Liver (tissue), 9 donors: ENCODE results near the gene TGFBR3. TPM values are rescaled to one million over a fixed set of nuclear protein-coding genes. Genes with fewer than 3 reads are reported as not detected.

ENCODE experiments used
- DNase-seq: peaks from one replicate; pipeline ENCODE4 v3.0.0-alpha.2; 2017; ENCODE audit warnings: low spot score
- H3K27ac ChIP-seq, 2 donors: one replicate each; pipeline ENCODE4 v1.7.0; 2013; ENCODE audit warnings: inconsistent platforms in 2 of 2, low read length in 2 of 2, control low read depth in 1 of 2, low read depth in 1 of 2, mild to moderate bottlenecking in 1 of 2
- H3K27me3 ChIP-seq, 4 donors: one replicate each; pipeline versions ENCODE4 v1.6.1 to v1.7.0; 2013; ENCODE audit warnings: low read length in 3 of 4, inconsistent platforms in 1 of 4, mild to moderate bottlenecking in 1 of 4, moderate library complexity in 1 of 4; ENCODE audit not compliant: control insufficient read depth in 4 of 4, insufficient read depth in 4 of 4
- H3K36me3 ChIP-seq, 4 donors: one replicate each; pipeline versions ENCODE4 v1.6.1 to v1.7.0; 2013; ENCODE audit warnings: low read length in 3 of 4, mild to moderate bottlenecking in 3 of 4, low read depth in 1 of 4, moderate library complexity in 1 of 4; ENCODE audit not compliant: control insufficient read depth in 4 of 4, insufficient read depth in 3 of 4
- H3K4me1 ChIP-seq, 4 donors: one replicate each; pipeline versions ENCODE4 v1.6.1 to v1.7.0; 2013; ENCODE audit warnings: low read length in 3 of 4, mild to moderate bottlenecking in 3 of 4, moderate library complexity in 1 of 4; ENCODE audit not compliant: control insufficient read depth in 4 of 4, insufficient read depth in 4 of 4
- H3K4me3 ChIP-seq, 3 donors: one replicate each; pipeline versions ENCODE4 v1.6.1 to v1.7.0; 2013; ENCODE audit warnings: low read length in 3 of 3, control low read depth in 1 of 3, low read depth in 1 of 3, mild to moderate bottlenecking in 1 of 3
- H3K9ac ChIP-seq, 2 donors: one replicate each; pipeline ENCODE4 v1.7.0; 2013; ENCODE audit warnings: low read length in 2 of 2, mild to moderate bottlenecking in 2 of 2, moderate library complexity in 2 of 2, control low read depth in 1 of 2, low read depth in 1 of 2
- H3K9me3 ChIP-seq, 4 donors: one replicate each; pipeline versions ENCODE4 v1.6.1 to v1.7.0; 2013; ENCODE audit warnings: low read length in 3 of 4; ENCODE audit not compliant: control insufficient read depth in 4 of 4
- EGR1 ChIP-seq, 2 donors: IDR thresholded peaks; 2 replicates each; pipeline ENCODE4 v1.6.1; 2016 to 2018; ENCODE audit warnings: antibody characterized with exemption in 2 of 2, low read depth in 2 of 2
- FOXA1 ChIP-seq: IDR thresholded peaks from 2 replicates; pipeline ENCODE4 v1.6.1; 2016; ENCODE audit warnings: antibody characterized with exemption
- FOXA2 ChIP-seq: IDR thresholded peaks from 2 replicates; pipeline ENCODE4 v1.6.1; 2016; ENCODE audit warnings: antibody characterized with exemption
- GABPA ChIP-seq, 2 donors: IDR thresholded peaks in 1 of 2; conservative IDR thresholded peaks in 1 of 2; 2 replicates each; pipeline ENCODE4 v1.6.1; 2016; ENCODE audit warnings: antibody characterized with exemption in 2 of 2, mild to moderate bottlenecking in 1 of 2, moderate library complexity in 1 of 2
- HNF4A ChIP-seq, 2 donors: conservative IDR thresholded peaks; 2 replicates each; pipeline ENCODE4 v1.6.1; 2016; ENCODE audit warnings: antibody characterized with exemption in 2 of 2, mild to moderate bottlenecking in 2 of 2
- HNF4G ChIP-seq: IDR thresholded peaks from 2 replicates; pipeline ENCODE4 v1.6.1; 2016; ENCODE audit warnings: antibody characterized with exemption
- JUND ChIP-seq, 2 donors: IDR thresholded peaks; 2 replicates each; pipeline ENCODE4 v1.6.1; 2016; ENCODE audit warnings: antibody characterized with exemption in 2 of 2
- NR2F2 ChIP-seq: IDR thresholded peaks from 2 replicates; pipeline ENCODE4 v1.6.1; 2016; ENCODE audit warnings: antibody characterized with exemption
- RAD21 ChIP-seq, 2 donors: IDR thresholded peaks; 2 replicates each; pipeline ENCODE4 v1.6.1; 2016; ENCODE audit warnings: antibody characterized with exemption in 2 of 2, mild to moderate bottlenecking in 2 of 2
- RXRA ChIP-seq, 2 donors: IDR thresholded peaks; 2 replicates each; pipeline ENCODE4 v1.6.1; 2017 to 2018; ENCODE audit warnings: antibody characterized with exemption in 2 of 2, mild to moderate bottlenecking in 1 of 2
- SP1 ChIP-seq: IDR thresholded peaks from 2 replicates; pipeline ENCODE4 v1.6.1; 2018; ENCODE audit warnings: antibody characterized with exemption, mild to moderate bottlenecking
- TAF1 ChIP-seq: conservative IDR thresholded peaks from 2 replicates; pipeline ENCODE4 v1.6.1; 2016; ENCODE audit warnings: antibody characterized with exemption, mild to moderate bottlenecking
- YY1 ChIP-seq: IDR thresholded peaks from 2 replicates; pipeline ENCODE4 v1.6.1; 2016; ENCODE audit warnings: antibody characterized with exemption, mild to moderate bottlenecking
- WGBS: extraction: QIAGEN DNeasy Blood & Tissue Kit; methylation state at CpG from one replicate; pipeline ENCODE4 v1.1.7; 2013; 5-methylcytosine and 5-hydroxymethylcytosine counted together
- polyA plus RNA-seq, 2 donors: library from polyadenylated mRNA; stranded (reverse) in 1 of 2; unstranded in 1 of 2; fragments of 200-250 nt in 1 of 2; fragments of >200 nt in 1 of 2; fragmentation: Nextera tagmentation in 1 of 2; extraction: Ambion mirVana in 1 of 2; gene quantifications; one replicate each; pipeline versions ENCODE4 v1.2.1 to v1.2.3, GENCODE V29; 2013 to 2015
- total RNA-seq, 2 donors: library from RNA; depleted of rRNA; stranded (reverse); fragments of >200 nt; gene quantifications; one replicate each; pipeline ENCODE4 v1.2.3, GENCODE V29; 2014
- TF ChIP-seq, protein P1 (sequence below): IDR thresholded peaks from 2 replicates; pipeline ENCODE4 v1.6.1; 2016; ENCODE audit warnings: antibody characterized with exemption
- TF ChIP-seq, protein P2 (sequence below): fragments of 150-350 bp; IDR thresholded peaks from 2 replicates; pipeline ENCODE4 v1.5.1; 2017; ENCODE audit warnings: improper control_type of control experiment, low read depth, low read length; ENCODE audit not compliant: missing input control
- TF ChIP-seq, protein P3 (sequence below): IDR thresholded peaks from 2 replicates; pipeline ENCODE4 v1.6.1; 2016; ENCODE audit warnings: antibody characterized with exemption
- TF ChIP-seq, protein P4 (sequence below): IDR thresholded peaks from 2 replicates; pipeline ENCODE4 v1.6.1; 2016; ENCODE audit warnings: antibody characterized with exemption, mild to moderate bottlenecking
- TF ChIP-seq, protein P5 (sequence below): IDR thresholded peaks from 2 replicates; pipeline ENCODE4 v1.6.1; 2016; ENCODE audit warnings: antibody characterized with exemption
- donor health status: healthy.
- donor health status: healthy.
- donor health status: healthy.
- donor health status: healthy.
- donor health status: healthy.

The TGFBR3 gene
- total and polyA plus RNA-seq, 4 donors: 6.1 to 19.3 (median 9.9) TPM

DNA sequence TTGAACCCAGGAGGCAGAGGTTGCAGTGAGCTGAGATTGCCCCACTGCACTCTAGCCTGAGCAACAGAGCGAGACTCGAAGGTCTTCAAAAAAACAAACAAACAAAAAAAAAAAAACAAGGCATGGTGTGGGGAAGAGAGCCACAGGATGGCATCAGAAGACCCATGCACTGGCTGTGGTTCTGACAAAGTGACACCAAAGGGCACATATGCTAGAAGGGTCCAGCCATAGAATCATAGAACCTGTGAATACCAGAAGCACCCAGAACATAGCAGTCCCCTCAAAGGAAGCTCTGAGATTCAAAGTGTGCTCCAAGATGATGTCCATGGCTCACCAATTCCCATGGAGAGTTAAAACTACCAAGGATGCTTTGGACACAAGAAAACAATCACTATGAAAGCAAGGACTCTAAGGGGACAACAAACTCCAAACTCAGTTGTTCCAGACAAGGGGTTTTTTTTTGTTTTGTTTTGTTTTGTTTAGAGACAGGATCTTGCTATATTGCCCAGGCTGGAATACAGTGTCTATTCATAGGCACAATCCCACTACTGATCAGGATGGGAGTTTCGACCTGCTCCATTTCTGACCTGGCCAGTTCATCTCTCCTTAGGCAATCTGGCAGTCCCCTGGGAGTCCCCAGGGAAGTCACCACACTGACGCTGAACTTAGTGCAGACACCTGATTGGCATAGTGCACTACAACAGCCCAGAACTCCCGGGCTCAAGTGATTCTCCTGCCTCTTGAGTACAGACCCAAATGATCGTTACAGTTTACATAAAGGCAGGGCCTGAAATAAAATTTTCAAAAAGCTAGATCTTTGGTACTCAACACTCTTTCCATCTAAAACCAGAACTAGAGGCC is 56.4 kb downstream of the TGFBR3 start:
- Histone ChIP-seq H3K27me3 (no peaks in the 10 kb centered on the region), H3K27ac (no peak overlapping the region), H3K4me3 (no peak overlapping the region), H3K9ac (no peak overlapping the region), H3K36me3 (no peaks in the 10 kb centered on the region), H3K4me1 (peaks cover 10 to 46% (median 33%) of the 10 kb centered on the region in 4 donors), H3K9me3 (no peaks in the 10 kb centered on the region)
- DNase-seq: no peak
- 72% methylated on average over 6 of the region's 6 CpGs for WGBS
- TF ChIP-seq FOXA2: no peak
- TF ChIP-seq, protein P1, sequence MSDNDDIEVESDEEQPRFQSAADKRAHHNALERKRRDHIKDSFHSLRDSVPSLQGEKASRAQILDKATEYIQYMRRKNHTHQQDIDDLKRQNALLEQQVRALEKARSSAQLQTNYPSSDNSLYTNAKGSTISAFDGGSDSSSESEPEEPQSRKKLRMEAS: no peak
- TF ChIP-seq, protein P2, sequence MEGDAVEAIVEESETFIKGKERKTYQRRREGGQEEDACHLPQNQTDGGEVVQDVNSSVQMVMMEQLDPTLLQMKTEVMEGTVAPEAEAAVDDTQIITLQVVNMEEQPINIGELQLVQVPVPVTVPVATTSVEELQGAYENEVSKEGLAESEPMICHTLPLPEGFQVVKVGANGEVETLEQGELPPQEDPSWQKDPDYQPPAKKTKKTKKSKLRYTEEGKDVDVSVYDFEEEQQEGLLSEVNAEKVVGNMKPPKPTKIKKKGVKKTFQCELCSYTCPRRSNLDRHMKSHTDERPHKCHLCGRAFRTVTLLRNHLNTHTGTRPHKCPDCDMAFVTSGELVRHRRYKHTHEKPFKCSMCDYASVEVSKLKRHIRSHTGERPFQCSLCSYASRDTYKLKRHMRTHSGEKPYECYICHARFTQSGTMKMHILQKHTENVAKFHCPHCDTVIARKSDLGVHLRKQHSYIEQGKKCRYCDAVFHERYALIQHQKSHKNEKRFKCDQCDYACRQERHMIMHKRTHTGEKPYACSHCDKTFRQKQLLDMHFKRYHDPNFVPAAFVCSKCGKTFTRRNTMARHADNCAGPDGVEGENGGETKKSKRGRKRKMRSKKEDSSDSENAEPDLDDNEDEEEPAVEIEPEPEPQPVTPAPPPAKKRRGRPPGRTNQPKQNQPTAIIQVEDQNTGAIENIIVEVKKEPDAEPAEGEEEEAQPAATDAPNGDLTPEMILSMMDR: no peak
- TF ChIP-seq HNF4A (conservative IDR thresholded peaks at IDR 0.05): no peak
- TF ChIP-seq SP1: no peak
- TF ChIP-seq RAD21 (IDR thresholded peaks at IDR 0.05): no peak
- TF ChIP-seq RXRA (IDR thresholded peaks at IDR 0.05): no peak
- TF ChIP-seq EGR1 (IDR thresholded peaks at IDR 0.05; ENCODE audit: low read depth in 2 of 2): no peak
- no peak for TF ChIP-seq NR2F2
- TF ChIP-seq YY1: no peak
- no peak for TF ChIP-seq HNF4G
- TF ChIP-seq, protein P3, sequence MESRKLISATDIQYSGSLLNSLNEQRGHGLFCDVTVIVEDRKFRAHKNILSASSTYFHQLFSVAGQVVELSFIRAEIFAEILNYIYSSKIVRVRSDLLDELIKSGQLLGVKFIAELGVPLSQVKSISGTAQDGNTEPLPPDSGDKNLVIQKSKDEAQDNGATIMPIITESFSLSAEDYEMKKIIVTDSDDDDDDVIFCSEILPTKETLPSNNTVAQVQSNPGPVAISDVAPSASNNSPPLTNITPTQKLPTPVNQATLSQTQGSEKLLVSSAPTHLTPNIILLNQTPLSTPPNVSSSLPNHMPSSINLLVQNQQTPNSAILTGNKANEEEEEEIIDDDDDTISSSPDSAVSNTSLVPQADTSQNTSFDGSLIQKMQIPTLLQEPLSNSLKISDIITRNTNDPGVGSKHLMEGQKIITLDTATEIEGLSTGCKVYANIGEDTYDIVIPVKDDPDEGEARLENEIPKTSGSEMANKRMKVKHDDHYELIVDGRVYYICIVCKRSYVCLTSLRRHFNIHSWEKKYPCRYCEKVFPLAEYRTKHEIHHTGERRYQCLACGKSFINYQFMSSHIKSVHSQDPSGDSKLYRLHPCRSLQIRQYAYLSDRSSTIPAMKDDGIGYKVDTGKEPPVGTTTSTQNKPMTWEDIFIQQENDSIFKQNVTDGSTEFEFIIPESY: no peak
- no peak for TF ChIP-seq FOXA1
- TF ChIP-seq, protein P4, sequence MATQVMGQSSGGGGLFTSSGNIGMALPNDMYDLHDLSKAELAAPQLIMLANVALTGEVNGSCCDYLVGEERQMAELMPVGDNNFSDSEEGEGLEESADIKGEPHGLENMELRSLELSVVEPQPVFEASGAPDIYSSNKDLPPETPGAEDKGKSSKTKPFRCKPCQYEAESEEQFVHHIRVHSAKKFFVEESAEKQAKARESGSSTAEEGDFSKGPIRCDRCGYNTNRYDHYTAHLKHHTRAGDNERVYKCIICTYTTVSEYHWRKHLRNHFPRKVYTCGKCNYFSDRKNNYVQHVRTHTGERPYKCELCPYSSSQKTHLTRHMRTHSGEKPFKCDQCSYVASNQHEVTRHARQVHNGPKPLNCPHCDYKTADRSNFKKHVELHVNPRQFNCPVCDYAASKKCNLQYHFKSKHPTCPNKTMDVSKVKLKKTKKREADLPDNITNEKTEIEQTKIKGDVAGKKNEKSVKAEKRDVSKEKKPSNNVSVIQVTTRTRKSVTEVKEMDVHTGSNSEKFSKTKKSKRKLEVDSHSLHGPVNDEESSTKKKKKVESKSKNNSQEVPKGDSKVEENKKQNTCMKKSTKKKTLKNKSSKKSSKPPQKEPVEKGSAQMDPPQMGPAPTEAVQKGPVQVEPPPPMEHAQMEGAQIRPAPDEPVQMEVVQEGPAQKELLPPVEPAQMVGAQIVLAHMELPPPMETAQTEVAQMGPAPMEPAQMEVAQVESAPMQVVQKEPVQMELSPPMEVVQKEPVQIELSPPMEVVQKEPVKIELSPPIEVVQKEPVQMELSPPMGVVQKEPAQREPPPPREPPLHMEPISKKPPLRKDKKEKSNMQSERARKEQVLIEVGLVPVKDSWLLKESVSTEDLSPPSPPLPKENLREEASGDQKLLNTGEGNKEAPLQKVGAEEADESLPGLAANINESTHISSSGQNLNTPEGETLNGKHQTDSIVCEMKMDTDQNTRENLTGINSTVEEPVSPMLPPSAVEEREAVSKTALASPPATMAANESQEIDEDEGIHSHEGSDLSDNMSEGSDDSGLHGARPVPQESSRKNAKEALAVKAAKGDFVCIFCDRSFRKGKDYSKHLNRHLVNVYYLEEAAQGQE: no peak
- TF ChIP-seq, protein P5, sequence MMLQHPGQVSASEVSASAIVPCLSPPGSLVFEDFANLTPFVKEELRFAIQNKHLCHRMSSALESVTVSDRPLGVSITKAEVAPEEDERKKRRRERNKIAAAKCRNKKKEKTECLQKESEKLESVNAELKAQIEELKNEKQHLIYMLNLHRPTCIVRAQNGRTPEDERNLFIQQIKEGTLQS: no peak
- TF ChIP-seq JUND (IDR thresholded peaks at IDR 0.05): no peak
- TF ChIP-seq GABPA (IDR thresholded peaks at IDR 0.05 in 1 of 2, conservative IDR thresholded peaks at IDR 0.05 in 1 of 2): no peak
- no peak for TF ChIP-seq TAF1
